Measurements from ENCODE around the gene GRIFIN.

- TF ChIP-seq CTCF (IDR thresholded peaks at IDR 0.05) (peak in 1 of 6 experiments; percentile 8), POLR2A (IDR thresholded peaks at IDR 0.05) (no peak)
These were observed 2.6 kb upstream of the GRIFIN start for GRCh38 chr7:2478800-2479199.
